Ovary (tissue), 9 donors: ENCODE data around the gene MLPH. TPM values are rescaled to one million over a fixed set of nuclear protein-coding genes. Genes with fewer than 3 reads are reported as not detected.
"Not testable (repeated sequence)": the region's sequence is repeated elsewhere in the genome, so short reads cannot be mapped to it uniquely, and the experiment has no call there.

Experiments used
- DNase-seq, 5 donors: peaks; one replicate each; pipeline ENCODE4 v3.0.0-alpha.2; 2019 to 2020
- H3K27ac ChIP-seq, 2 donors: fragments of 200-600 bp; one replicate each; pipeline versions ENCODE4 v1.5.1 to v1.8.0; 2019 to 2022
- H3K27me3 ChIP-seq: fragments of 200-600 bp; one replicate; pipeline ENCODE4 v1.8.0; 2022
- H3K36me3 ChIP-seq: fragments of 200-600 bp; sonication (generic); one replicate; pipeline ENCODE4 v1.5.1; 2019
- H3K4me1 ChIP-seq: one replicate; pipeline ENCODE4 v1.8.1; 2013; ENCODE audit warnings: mild to moderate bottlenecking, moderate library complexity; ENCODE audit not compliant: insufficient read depth
- H3K4me3 ChIP-seq: fragments of 200-600 bp; sonication (generic); one replicate; pipeline ENCODE4 v1.5.1; 2017
- H3K9me3 ChIP-seq, 2 donors: fragments of 200-600 bp in 1 of 2; sonication (generic) in 1 of 2; one replicate each; pipeline versions ENCODE4 v1.5.1 to v1.8.1; 2013 to 2019; ENCODE audit warnings: mild to moderate bottlenecking in 1 of 2, moderate library complexity in 1 of 2
- CTCF ChIP-seq, 3 donors: fragments of 450-650 bp in 2 of 3; fragments of 200-600 bp in 1 of 3; IDR thresholded peaks; one replicate each; pipeline versions ENCODE4 v1.5.1 to v1.8.0; 2016 to 2022; ENCODE audit warnings: antibody characterized with exemption in 3 of 3, mild to moderate bottlenecking in 1 of 3
- EP300 ChIP-seq: sonication (generic); formaldehyde crosslinking; IDR thresholded peaks from one replicate; pipeline ENCODE4 v1.6.1; 2017; ENCODE audit warnings: antibody characterized with exemption
- POLR2A ChIP-seq: fragments of 450-650 bp; IDR thresholded peaks from one replicate; pipeline ENCODE4 v1.6.1; 2017; ENCODE audit warnings: antibody characterized with exemption, mild to moderate bottlenecking, moderate library complexity
- WGBS, 3 donors: extraction: QIAGEN DNeasy Blood & Tissue Kit in 1 of 3; methylation state at CpG; one replicate each; pipeline versions ENCODE4 v1.1.5 to v1.1.7; 2013 to 2017; 5-methylcytosine and 5-hydroxymethylcytosine counted together
- intact Hi-C, 4 donors: fragments of 100-400 bp; cut with DNase I; formaldehyde crosslinking; loops; one replicate each; pipeline versions ENCODE4 v1.11.0 to v1.15.1; 2022 to 2023
- polyA plus RNA-seq, 2 donors: library from polyadenylated mRNA; stranded (reverse); fragments of 200-250 nt in 1 of 2; fragments of 350-450 nt in 1 of 2; fragmentation: Illumina TruSeq in 1 of 2; extraction: RNeasy Lipid Tissue Mini Kit (QIAGEN cat#74804) in 1 of 2; gene quantifications; one replicate each; pipeline ENCODE4 v1.2.3, GENCODE V29; 2013 to 2014
- total RNA-seq, 7 donors: library from RNA; depleted of rRNA in 2 of 7; stranded (reverse); fragments of >200 nt in 2 of 7; fragmentation: NEBNext Ultra II Directional in 3 of 7; extraction: Animal tissue kit (Norgen Biotek cat#: 25700) in 3 of 7; gene quantifications; one replicate each; pipeline versions ENCODE4 v1.1.0 to v1.2.4, GENCODE V29; 2016 to 2023
- donor health status: DM: no; HTN: no; CAD: no; lungs with moderate emphysema.
- donor health status: DM: no; HTN: no; CAD: no.
- donor health status: Bipolar disorder and iron deficiency.
- donor health status: DM: yes; HTN: yes; CAD: no.
- donor health status: DM: no; HTN: no; CAD: no.
- donor health status: DM: yes; HTN: yes; CAD: no.

MLPH gene
- total and polyA plus RNA-seq, 9 donors = 7.8 to 67.5 (median 23.3) TPM

DNA sequence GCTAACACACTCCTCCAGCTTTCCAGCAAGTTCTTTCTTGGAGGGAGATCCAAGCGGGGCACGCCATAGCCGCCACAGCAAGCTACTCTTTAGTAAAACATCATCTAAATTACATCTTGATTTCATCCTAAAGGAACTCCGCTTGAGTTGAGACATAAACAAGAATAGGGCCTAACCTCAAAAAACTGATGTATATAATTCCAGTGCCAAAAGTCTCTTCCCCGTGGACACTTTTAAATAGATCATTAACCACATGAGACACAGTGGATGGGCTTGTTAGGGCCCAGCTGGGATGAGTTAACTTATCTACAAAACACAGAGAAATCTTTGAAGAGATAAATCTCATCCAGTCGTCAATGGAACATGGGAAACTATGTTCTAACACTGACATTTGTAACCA is 20.8 kb upstream of the MLPH start:
- no peaks in the 10 kb centered on the region for H3K36me3 ChIP-seq
- H3K4me1 ChIP-seq = no peaks in the 10 kb centered on the region
- H3K9me3 ChIP-seq = no peaks in the 10 kb centered on the region
- H3K4me3 ChIP-seq = no peak overlapping the region
- no peak overlapping the region for H3K27ac ChIP-seq
- no peaks in the 10 kb centered on the region for H3K27me3 ChIP-seq
- intact Hi-C loops = no loop called here
- no peak for TF ChIP-seq POLR2A
- TF ChIP-seq CTCF (IDR thresholded peaks at IDR 0.05) = no peak
- TF ChIP-seq EP300 = no peak
- no peak for DNase-seq
- WGBS, 3 donors = 65 to 76% (median 69%) methylated on average over 6 of the region's 6 CpGs

- H3K9me3 ChIP-seq = no peaks in the 10 kb centered on the region
- 70 to 79% (median 71%) methylated on average over 5 of the region's 5 CpGs for WGBS, 3 donors
- intact Hi-C loops = no loop called here
- H3K27me3 ChIP-seq = no peaks in the 10 kb centered on the region
- DNase-seq = no peak
- H3K4me1 ChIP-seq = no peaks in the 10 kb centered on the region
- TF ChIP-seq CTCF (IDR thresholded peaks at IDR 0.05) (no peak), POLR2A (no peak), EP300 (no peak)
- H3K27ac ChIP-seq = no peak overlapping the region
- no peak overlapping the region for H3K4me3 ChIP-seq
- no peaks in the 10 kb centered on the region for H3K36me3 ChIP-seq
These were observed 19.4 kb upstream of the MLPH start for GRCh38 chr2:237467447-237468179.

DNA sequence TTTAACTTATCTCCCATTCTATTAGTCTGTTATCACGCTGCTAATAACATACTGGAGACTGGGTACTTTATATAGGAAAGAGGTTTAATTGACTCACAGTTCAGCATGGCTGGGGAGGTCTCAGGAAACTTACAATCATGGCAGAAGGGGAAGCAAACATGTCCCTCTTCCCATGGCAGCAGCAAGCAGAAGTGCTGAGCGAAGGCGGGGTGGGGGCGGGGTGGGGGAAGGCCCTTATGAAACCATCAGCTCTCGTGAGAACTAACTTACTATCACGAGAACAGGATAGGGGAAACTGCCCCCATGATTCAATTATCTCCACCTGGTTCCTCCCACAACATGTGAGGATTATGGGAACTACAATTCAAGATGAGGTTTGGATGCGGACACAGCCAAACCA is 17.6 kb upstream of the MLPH start:
- 79 to 81% (median 81%) methylated on average over 7 of the region's 7 CpGs for WGBS, 3 donors
- H3K4me1 ChIP-seq, H3K9me3 ChIP-seq, H3K27me3 ChIP-seq, H3K4me3 ChIP-seq, DNase-seq, H3K36me3 ChIP-seq, intact Hi-C loops, H3K27ac ChIP-seq: not testable (repeated sequence)

- no peak for DNase-seq
- Histone ChIP-seq H3K9me3 (no peaks in the 10 kb centered on the region), H3K27ac (no peak overlapping the region), H3K36me3 (no peaks in the 10 kb centered on the region), H3K4me1 (peaks cover 6% of the 10 kb centered on the region), H3K27me3 (no peaks in the 10 kb centered on the region), H3K4me3 (no peak overlapping the region)
- 84 to 88% (median 84%) methylated on average over 4 of the region's 4 CpGs for WGBS, 3 donors
- TF ChIP-seq POLR2A (no peak), EP300 (no peak), CTCF (IDR thresholded peaks at IDR 0.05) (no peak)
- intact Hi-C loops = loop anchor here (2.0 to 10.0 kb wide), 6 partner anchors 48 to 375 kb away; partner anchors contain the start of gene COL6A3 (in 1 of the 4)
These were observed 17.2 kb upstream of the MLPH start for GRCh38 chr2:237469849-237470248.

DNA sequence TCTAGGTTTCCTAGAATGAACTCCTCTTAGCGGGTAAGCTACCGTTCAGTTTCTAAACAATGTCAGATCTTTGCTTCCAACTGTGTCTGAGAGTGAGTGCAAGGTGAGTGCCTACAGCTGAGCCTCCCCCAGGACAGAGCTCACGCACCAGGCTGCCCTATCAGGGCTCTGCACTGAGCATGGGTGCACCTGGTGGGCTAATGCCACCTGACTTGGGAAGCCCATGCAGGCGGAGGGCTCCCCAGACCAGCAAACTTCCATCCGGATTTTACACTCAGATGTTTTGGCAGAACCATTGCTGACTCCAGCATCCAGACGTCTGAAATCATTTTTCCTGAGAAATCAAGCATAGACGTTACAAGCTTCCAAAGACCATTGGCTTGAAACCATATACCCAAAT is 16.1 kb upstream of the MLPH start:
- no peak overlapping the region for H3K27ac ChIP-seq
- no peaks in the 10 kb centered on the region for H3K36me3 ChIP-seq
- H3K4me3 ChIP-seq = no peak overlapping the region
- H3K9me3 ChIP-seq = no peaks in the 10 kb centered on the region
- H3K4me1 ChIP-seq = peaks cover 11% of the 10 kb centered on the region
- WGBS, 3 donors = 75 to 80% (median 78%) methylated on average over 7 of the region's 7 CpGs
- intact Hi-C loops = loop anchor here (2.0 to 10.0 kb wide), 6 partner anchors 49 to 376 kb away; partner anchors contain the start of gene COL6A3 (in 1 of the 4)
- H3K27me3 ChIP-seq = no peaks in the 10 kb centered on the region
- DNase-seq = peak in 1 of 5 donors; percentile 13
- TF ChIP-seq CTCF (IDR thresholded peaks at IDR 0.05) (no peak), EP300 (no peak), POLR2A (no peak)
